ENCODE measurements around the gene DNASE1.

Gene DNASE1

GRCh38 chr16:3645108-3645503 lies 9.4 kb upstream of the DNASE1 start:
- no peak for TF ChIP-seq CTCF (IDR thresholded peaks at IDR 0.05; ENCODE audit: low read depth, low read length)

GRCh38 chr16:3645504-3646347 lies 8.8 kb upstream of the DNASE1 start:
- Histone ChIP-seq H3K4me3 (ENCODE audit: low read depth, low read length) (no peak overlapping the region), H3K4me1 (peaks cover 26% of the 10 kb centered on the region)
- DNase-seq, result no peak

More at GRCh38 chr16:3645108-3645503, 9.4 kb upstream of the DNASE1 start:
- no peaks in the 10 kb centered on the region for H3K9me3 ChIP-seq
- H3K4me1 ChIP-seq, result peaks cover 26% of the 10 kb centered on the region
- no peaks in the 10 kb centered on the region for H3K36me3 ChIP-seq
- no peak for DNase-seq
- H3K4me3 ChIP-seq (ENCODE audit: low read depth, low read length), result no peak overlapping the region
- no peaks in the 10 kb centered on the region for H3K27me3 ChIP-seq

DNA sequence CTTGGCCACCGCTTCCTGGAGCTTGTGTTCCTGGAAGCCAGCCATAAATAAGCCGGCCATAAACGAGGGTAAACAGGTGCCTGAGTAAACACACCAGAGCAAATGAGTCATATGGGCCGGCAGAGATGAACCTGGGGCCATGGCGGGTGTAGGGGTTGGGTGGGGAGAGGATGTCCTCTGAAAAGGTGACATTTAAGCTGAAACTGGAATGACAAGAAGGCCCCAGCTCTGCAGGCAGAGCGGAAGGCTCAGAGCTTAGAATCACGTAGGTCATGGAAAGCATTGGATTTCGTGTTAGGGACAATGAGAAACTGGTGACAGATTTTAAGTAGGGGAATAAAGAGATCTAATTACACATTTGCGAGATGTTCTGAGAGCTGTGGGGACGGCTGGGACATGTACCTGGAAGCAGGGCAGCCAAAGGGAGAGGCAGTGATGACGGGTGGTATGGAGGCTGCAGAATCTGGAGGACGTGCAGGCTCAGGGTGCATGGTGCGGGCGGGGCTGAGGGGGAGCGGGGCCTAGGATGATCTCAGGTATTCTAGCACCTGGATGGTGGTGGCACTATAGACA lies 8.1 kb upstream of the DNASE1 start:
- no peak for TF ChIP-seq CTCF (IDR thresholded peaks at IDR 0.05; ENCODE audit: low read depth, low read length)
- Histone ChIP-seq H3K36me3 (no peaks in the 10 kb centered on the region; the same call in 1 of the 2 replicates), H3K4me3 (ENCODE audit: low read depth, low read length) (no peak overlapping the region), H3K4me1 (peaks cover 23% of the 10 kb centered on the region), H3K9me3 (no peaks in the 10 kb centered on the region), H3K27me3 (no peaks in the 10 kb centered on the region)
- no peak for DNase-seq

More at GRCh38 chr16:3645504-3646347, 8.8 kb upstream of the DNASE1 start:
- Histone ChIP-seq H3K36me3 (no peaks in the 10 kb centered on the region), H3K27me3 (no peaks in the 10 kb centered on the region), H3K9me3 (no peaks in the 10 kb centered on the region)
- TF ChIP-seq CTCF (IDR thresholded peaks at IDR 0.05; ENCODE audit: low read depth, low read length), result no peak

GRCh38 chr16:3650631-3651265 lies 3.7 kb upstream of the DNASE1 start:
- H3K27me3 ChIP-seq, result no peaks in the 10 kb centered on the region
- no peak for TF ChIP-seq CTCF (IDR thresholded peaks at IDR 0.05; ENCODE audit: low read depth, low read length)
- no peak for DNase-seq
- H3K36me3 ChIP-seq, result peaks cover 37% of the 10 kb centered on the region
- no peaks in the 10 kb centered on the region for H3K9me3 ChIP-seq
- no peak overlapping the region for H3K4me3 ChIP-seq (ENCODE audit: low read depth, low read length)
- H3K4me1 ChIP-seq, result peaks cover 7% of the 10 kb centered on the region

DNA sequence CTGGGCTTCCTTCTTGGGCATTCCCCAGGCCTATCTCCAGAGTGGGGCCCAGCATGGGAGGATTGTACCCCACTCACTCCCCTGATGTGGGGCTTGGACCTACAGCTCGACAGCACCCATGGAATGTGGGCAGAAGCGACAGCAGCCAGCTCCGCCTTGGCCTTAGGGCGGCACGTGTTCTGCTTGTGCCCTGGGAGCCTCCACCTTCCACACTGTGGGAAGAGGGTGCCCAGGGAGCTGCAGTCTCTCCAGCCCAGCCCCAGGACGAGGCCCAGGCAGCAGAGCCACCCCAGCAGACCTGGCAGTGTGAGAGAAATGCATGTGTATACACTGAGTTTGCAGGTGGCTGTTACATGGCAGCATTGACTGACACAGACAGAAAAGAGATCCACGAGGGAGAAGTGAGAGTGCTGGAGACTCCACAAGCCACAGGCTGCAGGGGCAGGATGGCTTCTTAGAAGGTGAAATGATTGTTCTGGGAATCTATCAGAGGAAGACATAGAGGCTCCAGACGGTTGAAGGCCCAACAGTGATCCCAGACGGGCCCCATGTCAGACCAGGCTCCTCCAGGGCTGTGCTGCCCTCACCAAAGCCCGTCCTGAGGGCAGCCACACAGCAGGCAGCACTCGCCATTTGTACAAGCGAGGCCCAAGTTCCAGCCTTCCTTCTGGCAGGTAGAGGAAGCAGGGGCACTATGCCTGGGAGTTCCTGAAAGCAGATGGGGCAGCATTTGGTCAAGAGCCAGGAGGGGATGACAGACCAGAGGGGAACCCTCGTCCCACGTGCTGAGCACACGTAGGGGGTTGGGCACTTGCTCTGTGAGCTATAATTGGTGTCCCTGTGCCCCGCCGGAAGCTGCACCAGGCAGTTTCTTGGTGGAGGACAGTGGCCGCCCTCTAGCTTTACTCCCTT lies 2.8 kb upstream of the DNASE1 start:
- no peak for TF ChIP-seq CTCF (IDR thresholded peaks at IDR 0.05; ENCODE audit: low read depth, low read length)
- DNase-seq, result no peak
- Histone ChIP-seq H3K4me1 (no peaks in the 10 kb centered on the region), H3K36me3 (peaks cover 44% of the 10 kb centered on the region), H3K9me3 (no peaks in the 10 kb centered on the region), H3K27me3 (no peaks in the 10 kb centered on the region), H3K4me3 (ENCODE audit: low read depth, low read length) (no peak overlapping the region)

Measured in BE2C (cell line).